ENCODE data around the gene TRIM46.

The TRIM46 gene

GRCh38 chr1:155173478-155174323, at the start of gene TRIM46:
Gene TRIM46, plus strand, starts transcription at chr1:155173849. Its CDS starts 118 bp downstream, at chr1:155173967.
- no peak for FAIRE-seq

DNA sequence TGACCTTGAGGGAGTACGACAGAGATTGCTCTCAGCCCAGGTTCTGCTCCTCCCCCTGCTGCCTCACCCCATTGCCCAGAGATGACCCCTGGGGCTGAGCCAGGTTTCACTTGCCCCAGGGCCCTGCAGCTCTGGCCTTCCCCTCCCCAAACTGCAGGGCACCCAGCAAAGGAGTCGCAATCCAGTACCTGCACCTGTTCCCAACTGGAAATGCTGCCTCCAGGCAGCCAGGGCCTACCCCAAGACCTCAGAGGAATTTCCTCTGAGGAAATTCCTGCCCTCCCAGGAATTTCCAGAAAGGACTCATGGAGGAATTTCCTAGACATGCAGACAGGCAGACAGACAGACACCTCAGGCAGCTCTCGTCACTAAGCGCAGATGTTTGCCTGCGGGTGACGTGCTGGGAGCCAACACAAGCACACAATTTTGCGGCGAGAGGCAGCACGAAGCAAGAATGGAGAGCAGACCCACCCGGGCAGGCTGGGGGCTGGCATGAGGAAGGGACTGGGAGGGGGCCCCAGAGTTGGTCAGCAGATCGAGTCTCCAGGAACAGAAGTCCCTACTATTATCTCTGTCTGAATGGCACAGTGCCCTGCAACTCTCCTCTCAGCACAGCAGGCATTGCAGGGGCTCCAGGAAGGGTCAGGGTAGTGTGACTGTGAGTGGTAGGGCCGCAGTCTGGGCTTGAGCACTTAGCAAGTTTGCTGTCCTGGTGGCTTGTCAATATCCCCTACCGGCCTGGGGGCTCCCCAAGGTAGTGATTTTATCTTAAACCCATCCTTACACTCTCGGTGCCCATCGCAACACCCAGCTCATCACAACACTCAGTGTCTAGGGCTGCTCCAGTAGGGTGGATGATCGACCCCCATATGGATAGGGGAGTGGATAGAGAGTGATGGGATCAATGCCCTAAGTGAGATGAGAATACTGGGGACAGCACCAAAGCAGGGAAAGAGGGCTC, 48.9 kb upstream of the TRIM46 start:
- FAIRE-seq, result no peak

DNA sequence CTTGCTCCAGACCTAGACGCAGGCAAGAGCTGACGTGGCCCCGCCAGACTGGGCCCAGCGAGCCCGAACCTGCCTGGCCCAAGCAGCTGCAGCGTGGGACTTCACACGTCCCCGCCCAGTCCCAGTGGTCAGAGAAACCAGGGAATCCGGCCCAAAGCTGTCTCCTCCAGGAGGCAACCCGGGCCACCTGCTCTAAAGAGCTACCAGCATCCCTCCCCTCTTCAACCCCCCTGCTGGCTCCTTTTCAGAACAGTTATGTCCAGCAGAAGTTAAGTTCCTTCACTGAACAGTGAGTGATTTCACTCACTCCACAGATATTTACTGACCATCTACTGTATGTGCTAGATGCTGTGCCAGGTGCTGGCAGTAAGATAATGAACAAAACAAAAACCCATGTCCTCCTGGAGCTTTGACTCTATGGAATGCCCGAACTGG, 48.1 kb upstream of the TRIM46 start:
- no peak for FAIRE-seq

- FAIRE-seq, result no peak
Observed at GRCh38 chr1:155125946-155126555, 47.6 kb upstream of the TRIM46 start.

GRCh38 chr1:155126556-155127104, 47.0 kb upstream of the TRIM46 start:
- no peak for FAIRE-seq

GRCh38 chr1:155127105-155127966, 46.3 kb upstream of the TRIM46 start, which contains the start of gene EFNA1:
Gene EFNA1, plus strand, starts transcription at chr1:155127876. Its CDS starts 102 bp downstream, at chr1:155127978.
- no peak for FAIRE-seq

- FAIRE-seq, result no peak
Observed at GRCh38 chr1:155127967-155128754, 45.5 kb upstream of the TRIM46 start.

GRCh38 chr1:155128755-155129473, 44.7 kb upstream of the TRIM46 start:
- FAIRE-seq, result no peak

DNA sequence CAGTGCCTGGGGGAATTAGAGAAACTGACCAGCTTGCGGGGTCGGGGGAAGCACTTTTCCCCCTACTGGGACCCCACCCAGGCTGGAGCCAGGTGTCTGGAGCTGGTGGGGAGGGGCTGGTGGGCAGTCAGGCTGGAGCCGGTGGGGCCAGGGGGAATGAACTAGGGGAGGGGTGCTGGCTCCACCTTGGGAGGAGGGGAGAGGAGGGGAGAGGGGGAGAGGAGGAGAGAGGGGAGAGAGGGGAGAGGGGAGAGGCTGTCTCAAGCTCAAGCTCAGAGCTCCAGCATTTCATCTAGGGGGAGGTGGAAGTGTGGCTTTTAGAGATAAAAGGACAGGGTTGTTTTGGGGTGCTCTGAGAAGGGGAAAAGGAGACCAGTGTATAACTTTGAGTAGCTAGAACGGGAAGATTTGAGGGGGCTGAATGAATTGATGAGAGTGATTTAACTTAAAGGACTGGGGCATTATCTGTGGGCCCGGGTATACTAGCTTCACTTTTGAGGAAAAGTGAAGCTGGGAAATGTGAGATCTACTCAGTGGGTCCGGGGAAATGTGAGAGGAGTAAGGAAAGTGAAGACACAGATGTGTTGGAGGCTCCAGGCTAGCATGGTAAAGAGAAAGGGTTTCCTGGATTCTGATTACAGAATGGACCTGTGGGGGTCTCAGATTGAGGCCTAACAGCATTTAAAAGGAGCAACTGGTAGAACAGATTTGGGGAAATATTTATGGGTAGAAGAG, 43.2 kb upstream of the TRIM46 start:
- FAIRE-seq, result no peak

- FAIRE-seq, result no peak
Observed at GRCh38 chr1:155131285-155131684, 42.4 kb upstream of the TRIM46 start.

GRCh38 chr1:155131856-155132255, 41.8 kb upstream of the TRIM46 start:
- FAIRE-seq, result no peak

DNA sequence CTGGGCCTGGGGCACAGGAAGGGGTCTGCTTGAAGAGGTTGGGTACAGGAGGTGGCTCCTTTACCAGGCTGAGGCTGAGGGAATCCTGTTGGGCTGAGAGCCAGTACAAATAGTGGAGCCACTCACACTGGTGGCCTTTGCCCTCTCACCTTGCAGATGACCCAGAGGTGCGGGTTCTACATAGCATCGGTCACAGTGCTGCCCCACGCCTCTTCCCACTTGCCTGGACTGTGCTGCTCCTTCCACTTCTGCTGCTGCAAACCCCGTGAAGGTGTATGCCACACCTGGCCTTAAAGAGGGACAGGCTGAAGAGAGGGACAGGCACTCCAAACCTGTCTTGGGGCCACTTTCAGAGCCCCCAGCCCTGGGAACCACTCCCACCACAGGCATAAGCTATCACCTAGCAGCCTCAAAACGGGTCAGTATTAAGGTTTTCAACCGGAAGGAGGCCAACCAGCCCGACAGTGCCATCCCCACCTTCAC, 39.8 kb upstream of the TRIM46 start:
- no peak for FAIRE-seq

GRCh38 chr1:155134322-155134721, 39.3 kb upstream of the TRIM46 start:
- FAIRE-seq, result no peak

GRCh38 chr1:155134880-155135414, 38.7 kb upstream of the TRIM46 start:
- FAIRE-seq, result peak; percentile 57

GRCh38 chr1:155135415-155136028, 38.1 kb upstream of the TRIM46 start, which contains the start of gene SLC50A1:
Gene SLC50A1, plus strand, starts transcription at chr1:155135852. Its CDS starts 60 bp downstream, at chr1:155135912.
- FAIRE-seq, result no peak

DNA sequence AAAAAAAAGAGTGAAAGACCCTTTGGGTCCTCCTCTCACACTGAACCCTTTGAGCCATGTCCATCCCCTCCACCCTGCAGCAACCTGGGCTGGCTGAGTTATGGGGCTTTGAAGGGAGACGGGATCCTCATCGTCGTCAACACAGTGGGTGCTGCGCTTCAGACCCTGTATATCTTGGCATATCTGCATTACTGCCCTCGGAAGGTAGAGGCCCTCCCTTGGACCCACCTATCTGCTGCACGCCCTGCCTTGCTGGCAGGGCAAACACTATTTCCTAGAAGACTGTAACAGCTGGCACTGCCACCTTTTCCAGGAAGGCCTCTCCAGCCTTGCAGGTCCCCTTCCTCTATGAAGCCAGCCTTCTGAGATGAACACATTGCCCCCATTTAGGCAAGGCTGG, 36.9 kb upstream of the TRIM46 start:
- FAIRE-seq, result no peak

DNA sequence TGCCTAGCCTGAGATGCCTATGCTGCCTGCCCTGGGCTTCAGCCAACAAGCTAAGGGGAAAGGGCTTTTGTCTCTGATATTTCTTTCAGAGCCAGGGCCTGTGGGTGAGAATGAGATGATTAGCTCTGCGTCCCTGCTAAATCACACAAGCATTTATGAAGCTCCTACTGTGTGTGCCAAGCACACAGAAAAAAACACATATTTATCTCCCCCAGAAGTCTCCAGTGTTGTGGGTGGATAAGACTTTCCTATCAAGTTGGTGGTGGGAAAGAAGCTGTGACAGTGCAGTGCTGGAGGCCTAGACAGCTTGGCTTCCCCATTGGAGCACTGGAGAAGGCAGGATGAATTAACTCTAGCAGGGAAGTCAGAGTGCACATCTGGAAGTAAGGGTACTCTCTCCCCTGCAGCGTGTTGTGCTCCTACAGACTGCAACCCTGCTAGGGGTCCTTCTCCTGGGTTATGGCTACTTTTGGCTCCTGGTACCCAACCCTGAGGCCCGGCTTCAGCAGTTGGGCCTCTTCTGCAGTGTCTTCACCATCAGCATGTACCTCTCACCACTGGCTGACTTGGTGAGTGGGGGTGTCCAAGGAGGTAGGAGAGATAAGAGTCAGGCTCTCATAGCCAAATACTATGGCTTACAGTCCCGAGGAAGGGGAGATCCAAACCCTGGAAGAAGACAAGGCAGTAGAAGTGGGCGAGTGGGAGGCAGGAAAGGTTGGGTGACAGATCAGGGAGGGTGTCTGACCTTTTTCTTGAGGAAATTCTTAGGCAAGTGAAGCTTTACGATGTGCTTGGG, 36.3 kb upstream of the TRIM46 start:
- no peak for FAIRE-seq
